NCI-H2107 treated with DMSO at 0.1 percent for 48 hours (cell line): Measurements from ENCODE around the gene CERS6.

Experiments used
- DNase-seq: peaks from one replicate; lab custom pipeline; 2025; ENCODE audit not compliant: unreplicated experiment; lab: John Stamatoyannopoulos, UW

CERS6 gene

DNA sequence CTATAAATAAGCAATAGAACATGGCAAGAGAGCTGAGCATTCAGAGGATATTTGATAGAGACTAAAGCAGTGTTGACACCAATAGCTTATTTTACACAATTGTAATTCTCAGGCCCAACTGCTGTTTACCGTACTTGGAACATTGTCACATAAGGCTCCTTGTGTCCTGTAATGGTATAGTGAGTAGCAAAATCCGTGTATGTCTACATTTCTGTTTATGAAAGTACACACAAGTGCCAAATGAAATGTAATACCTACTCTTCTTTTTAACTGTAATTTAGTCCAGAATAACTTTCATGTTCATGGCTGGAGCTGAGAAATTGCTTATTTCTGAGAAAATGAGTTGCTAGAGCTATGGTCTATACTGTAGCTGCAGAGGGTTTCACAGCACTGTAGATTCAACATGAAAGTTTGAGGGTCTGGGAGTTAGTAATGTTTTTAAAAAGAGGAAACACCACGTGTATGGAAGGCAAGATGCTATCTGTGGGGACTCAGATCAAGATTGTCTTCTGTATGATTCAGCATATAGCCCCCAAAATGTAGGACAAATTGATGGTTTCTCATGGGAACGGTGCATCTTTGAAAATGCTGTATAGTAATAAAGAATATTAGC, 236.2 kb downstream of the CERS6 start:
- DNase-seq, result no peak

GRCh38 chr2:168694173-168694572, 238.1 kb downstream of the CERS6 start:
- DNase-seq, result no peak

GRCh38 chr2:168694866-168695265, 238.8 kb downstream of the CERS6 start:
- DNase-seq, result peak; percentile 81

- DNase-seq, result no peak
Observed at GRCh38 chr2:168697668-168698121, 241.6 kb downstream of the CERS6 start.

DNA sequence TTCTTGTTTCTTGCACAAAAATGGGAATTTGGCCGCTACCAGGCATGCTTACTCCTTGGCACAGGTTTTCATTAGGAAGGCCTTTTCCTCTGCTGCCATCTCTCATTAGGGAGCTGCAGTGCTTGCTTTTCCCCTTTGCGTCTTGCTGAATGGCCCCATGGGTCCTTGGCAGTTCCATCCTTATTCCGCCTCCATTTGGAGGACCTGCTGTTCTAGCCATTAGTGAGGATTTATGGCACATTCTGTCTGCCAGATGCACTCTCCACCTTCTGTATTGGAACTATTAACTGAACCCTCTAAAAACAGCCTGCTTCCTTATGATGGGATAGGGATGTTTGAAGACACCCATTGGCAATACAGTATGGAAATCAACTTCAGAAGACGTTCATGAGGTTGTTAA, 242.9 kb downstream of the CERS6 start:
- DNase-seq, result no peak

DNA sequence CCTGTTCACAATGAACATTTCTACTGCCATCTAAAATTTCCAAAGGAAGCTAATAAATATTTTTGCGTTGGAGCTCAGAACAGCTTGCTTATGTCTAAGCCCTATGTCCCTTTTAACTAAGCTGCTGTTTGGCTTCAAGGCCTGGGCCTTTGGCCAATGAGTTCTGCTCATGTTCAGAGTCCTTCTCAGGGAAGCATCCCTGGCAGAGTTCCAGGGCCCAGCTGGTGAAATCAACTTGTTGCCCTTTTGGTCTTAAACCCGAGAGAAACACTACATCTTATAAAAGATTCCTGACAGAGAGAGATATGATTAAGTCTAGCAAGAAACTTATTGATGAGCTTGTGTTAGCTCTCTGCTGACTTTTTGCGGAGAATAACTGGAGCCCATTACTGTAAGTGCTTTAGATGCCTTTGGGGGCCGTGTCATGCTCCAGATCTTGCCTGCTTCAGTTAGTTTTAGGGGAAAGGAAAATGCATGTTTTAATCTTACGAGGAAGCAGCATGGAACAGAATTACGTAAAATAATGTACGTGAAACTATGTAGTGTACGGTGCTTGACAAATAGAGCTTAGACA, 243.9 kb downstream of the CERS6 start:
- DNase-seq, result no peak

GRCh38 chr2:168700615-168701245, 244.7 kb downstream of the CERS6 start:
- DNase-seq, result no peak

GRCh38 chr2:168702579-168702978, 246.5 kb downstream of the CERS6 start:
- no peak for DNase-seq

DNA sequence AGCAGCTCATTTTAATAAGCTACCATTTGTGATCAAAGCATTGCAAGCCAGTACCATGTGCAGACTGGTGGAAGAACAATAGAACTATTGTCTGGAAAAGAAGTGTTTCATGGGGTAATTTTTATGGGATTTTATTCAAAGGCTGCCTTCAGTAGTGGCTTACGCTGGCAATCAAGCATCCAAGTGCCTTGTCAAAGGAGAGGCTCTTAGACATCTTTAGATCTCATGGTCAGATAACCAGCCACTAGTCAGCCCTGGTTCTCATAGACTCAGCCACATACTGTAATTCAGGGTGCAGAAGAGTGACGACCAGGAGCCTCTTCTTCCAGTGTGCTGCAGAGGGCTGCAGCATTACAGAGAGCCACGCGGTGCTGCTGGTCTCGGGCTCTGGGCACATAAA, 247.9 kb downstream of the CERS6 start:
- no peak for DNase-seq

DNA sequence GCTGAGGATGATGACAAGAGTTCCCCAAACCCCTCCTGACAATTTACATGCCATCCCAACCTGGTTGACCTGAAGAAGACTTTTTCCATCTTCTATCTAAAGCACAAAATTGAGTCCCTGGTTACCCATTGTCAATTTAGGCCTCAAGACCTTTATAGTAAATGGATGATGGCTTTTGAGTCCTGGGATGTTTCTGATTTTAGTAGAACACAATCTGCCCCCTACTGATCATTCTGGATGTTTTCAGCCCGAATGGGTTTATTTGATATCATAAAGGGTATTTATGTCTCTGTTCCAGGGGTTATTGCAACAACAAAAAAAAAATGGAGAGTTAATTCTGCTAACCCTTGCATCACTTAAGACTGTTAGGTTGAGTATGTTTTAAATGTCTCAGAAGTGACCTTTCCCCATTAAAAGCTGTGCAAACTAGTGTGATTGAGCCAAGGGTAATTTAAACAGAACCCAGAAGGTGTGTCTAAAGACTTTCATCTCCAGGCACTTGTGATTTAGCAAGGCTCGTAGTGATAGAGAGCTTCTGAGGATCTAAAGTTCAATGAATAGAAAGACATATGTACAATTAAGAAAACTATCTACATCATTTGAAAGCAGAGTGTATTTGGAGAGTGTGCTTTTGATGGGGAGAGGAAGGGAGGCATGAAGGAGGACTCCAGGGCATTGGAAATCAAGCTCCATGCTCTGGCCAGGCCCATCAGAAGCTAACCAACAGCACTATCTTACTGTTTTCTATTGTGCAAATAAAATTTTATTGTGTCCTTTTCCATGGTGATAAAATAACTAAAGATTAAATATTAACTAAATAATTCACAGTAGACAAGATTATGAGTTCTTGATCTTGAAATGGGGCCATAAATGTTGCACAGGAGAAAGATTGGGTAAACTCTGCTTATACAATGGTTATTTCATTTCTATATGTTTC, 249.7 kb downstream of the CERS6 start:
- no peak for DNase-seq

GRCh38 chr2:168706806-168707205, 250.7 kb downstream of the CERS6 start:
- no peak for DNase-seq

DNA sequence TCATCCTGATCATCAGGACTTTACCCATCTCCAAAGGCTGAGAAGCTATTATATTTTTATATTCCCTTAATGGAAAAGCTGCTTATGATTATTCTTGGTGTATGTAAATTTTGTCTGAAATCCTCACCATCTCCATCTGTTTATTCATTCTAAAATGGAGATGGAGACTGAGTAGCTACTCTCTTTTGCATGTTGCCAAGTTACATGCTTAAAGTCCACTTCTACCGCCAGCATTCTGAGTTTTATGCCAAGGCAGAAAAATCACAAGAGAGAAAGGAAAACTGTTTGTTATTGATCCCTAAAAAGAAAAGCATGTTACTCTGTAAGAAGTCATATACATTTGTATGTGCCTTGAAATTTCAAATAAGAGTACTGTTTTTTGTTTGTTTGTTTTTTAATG, 252.0 kb downstream of the CERS6 start:
- DNase-seq, result no peak

DNA sequence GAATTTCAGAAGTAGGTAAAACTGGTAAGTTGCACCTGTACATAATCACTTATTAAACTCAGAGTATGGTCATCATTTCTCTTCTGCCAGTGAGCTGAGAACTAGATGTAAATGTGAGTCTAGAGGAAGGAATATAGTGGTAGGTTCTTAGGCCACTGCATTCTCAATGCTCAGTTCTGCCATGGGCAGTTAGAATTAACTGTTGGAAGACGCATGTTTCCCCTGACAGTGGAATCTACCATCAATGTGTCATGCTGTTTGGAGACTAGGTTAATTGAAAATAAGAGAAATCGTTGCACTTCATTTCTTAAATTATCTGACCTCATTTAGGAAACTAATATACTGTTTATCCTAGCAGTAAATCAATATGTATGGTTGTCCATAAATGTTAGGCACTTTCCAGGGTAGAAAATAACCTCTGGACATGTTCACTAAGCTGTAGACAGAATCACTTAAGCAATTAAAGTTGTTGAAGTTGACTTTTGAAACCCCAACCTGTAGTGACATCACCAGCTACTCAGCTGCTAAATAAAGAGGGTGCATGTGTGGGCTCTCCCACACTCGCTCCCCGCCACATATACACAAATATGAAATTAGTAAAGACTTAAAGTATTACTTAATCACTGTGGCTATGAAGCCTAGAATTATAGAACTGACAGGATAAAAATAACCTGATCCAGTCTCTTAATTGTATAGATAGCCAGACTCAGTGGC, 254.8 kb downstream of the CERS6 start:
- DNase-seq, result no peak

GRCh38 chr2:168712053-168712452, 256.0 kb downstream of the CERS6 start:
- DNase-seq, result no peak

GRCh38 chr2:168713325-168713724, 257.3 kb downstream of the CERS6 start:
- DNase-seq, result no peak

DNA sequence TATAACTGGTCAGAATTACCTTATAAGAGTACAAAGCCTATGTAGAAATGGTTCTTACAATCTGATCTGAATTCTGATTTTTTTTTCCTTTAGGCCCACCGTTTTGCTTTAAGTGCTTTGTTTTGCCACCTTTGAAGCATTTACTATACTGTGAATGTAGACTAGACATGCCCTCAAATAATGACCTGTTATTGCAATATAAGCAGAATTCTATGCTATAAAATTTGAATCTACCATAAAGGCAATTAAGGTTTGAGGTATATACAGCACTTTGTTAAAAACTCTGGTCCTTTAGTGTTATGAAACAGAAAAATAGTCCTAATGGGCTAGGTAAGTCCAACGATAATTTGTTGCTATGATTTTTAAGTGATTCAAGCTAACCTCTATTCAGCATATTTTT, 259.8 kb downstream of the CERS6 start:
- DNase-seq, result no peak

DNA sequence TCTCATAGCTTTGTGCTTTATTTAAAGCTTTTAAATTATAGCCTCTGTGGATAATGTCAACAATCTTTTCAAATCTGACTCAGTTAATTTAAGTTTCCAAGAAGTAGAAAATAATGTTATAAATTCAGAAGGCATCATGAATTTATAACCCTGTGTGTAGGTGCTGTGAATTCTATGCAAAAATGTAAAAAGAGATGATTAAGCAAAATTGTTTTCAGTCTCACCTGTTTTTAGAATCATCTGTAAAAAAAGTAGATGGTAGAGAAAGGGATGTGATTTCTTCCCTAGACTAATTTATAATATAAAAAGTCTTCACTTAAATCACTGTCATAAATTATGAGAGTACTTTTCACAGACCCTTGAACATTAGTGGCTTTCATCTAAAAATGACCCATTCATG, 260.8 kb downstream of the CERS6 start:
- DNase-seq, result no peak

GRCh38 chr2:168717790-168718502, 261.9 kb downstream of the CERS6 start:
- DNase-seq, result no peak

DNA sequence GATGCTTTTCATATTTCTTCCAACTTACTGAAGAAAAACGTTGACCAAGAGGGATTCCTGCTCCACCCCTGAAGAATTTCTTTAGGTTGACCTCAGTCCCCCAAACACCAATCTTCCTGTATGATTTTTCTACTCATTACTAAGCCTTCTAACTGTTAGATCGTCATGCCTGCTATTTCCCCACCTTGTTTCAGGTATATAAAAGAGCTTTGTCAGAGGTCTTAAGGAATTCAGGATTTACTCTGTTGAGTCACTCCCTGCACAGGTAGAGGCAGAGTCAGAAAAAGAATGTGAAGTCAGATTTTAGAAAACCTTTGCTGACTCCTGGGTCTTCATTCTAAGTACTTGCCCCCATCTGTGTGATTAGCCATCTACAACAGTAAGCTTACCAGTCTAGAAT, 262.6 kb downstream of the CERS6 start:
- DNase-seq, result no peak

GRCh38 chr2:168719446-168719845, 263.4 kb downstream of the CERS6 start:
- DNase-seq, result no peak
